ENCODE data around the gene XPNPEP3.

The XPNPEP3 gene

DNA sequence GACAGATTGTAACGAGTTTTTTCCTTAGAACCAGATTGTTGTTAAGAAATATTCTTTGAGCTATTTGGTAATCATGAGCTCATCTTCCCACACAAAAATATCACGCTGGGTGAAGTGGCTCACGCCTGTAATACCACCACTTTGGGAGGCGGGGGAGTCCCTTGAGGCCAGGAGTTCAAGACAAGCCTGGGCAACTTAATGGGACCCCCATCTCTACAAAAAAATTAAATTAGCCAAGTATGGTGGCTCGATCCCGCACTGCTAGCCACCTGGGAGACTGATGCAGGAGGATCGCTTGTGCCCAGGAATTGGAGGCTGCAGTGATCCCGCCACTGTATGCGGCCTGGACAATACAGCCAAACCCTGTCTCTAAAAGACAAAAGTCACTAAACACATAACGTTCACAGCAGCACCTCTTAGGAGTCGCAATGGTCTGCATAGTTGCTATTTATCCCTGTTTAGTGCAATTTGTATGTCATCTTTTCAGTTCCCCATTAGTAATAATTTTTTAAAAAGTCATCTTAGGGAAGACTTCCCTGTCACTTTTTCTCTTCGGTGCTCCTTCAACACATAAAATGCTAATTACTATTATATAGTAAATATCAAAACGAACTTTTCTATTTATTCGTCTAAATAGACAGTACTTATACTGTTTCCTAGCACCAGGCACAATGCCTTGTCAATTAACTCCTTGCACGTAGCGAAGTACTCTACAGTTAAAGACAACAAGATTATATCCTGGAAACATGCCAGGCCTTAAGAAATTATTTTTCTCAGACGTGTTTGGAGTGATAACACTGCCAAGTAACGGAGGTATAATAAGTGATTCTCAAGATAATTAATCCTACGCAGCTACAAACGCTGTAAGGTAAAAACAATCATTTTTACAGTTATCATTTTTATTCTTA is 1.6 kb upstream of the XPNPEP3 start (continued):
- TF ChIP-seq, protein P1, sequence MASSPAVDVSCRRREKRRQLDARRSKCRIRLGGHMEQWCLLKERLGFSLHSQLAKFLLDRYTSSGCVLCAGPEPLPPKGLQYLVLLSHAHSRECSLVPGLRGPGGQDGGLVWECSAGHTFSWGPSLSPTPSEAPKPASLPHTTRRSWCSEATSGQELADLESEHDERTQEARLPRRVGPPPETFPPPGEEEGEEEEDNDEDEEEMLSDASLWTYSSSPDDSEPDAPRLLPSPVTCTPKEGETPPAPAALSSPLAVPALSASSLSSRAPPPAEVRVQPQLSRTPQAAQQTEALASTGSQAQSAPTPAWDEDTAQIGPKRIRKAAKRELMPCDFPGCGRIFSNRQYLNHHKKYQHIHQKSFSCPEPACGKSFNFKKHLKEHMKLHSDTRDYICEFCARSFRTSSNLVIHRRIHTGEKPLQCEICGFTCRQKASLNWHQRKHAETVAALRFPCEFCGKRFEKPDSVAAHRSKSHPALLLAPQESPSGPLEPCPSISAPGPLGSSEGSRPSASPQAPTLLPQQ (tag by site-specific recombination; IDR thresholded peaks at IDR 0.05), result peak; percentile 19; the same call in 1 of the 2 replicates
- no peak for TF ChIP-seq ZNF354C (tag by site-specific recombination; IDR thresholded peaks at IDR 0.05; ENCODE audit: borderline replicate concordance, low read depth)
- no peak for TF ChIP-seq ZNF19 (tag by site-specific recombination; IDR thresholded peaks at IDR 0.05; ENCODE audit: low read depth)
- no peak for TF ChIP-seq ZNF175 (tag by site-specific recombination; IDR thresholded peaks at IDR 0.05)
- TF ChIP-seq ZNF585B (tag by site-specific recombination; IDR thresholded peaks at IDR 0.05), result no peak
- peak; percentile 50; the same call in 1 of the 2 replicates for TF ChIP-seq ZBTB21 (tag by site-specific recombination; IDR thresholded peaks at IDR 0.05)
- TF ChIP-seq ZFHX2 (tag by site-specific recombination; conservative IDR thresholded peaks at IDR 0.05), result peak; percentile 74
- TF ChIP-seq SCRT2 (tag by site-specific recombination; IDR thresholded peaks at IDR 0.05), result no peak
- no peak for TF ChIP-seq MEIS1 (CRISPR knock-in tag; IDR thresholded peaks at IDR 0.05; ENCODE audit: borderline replicate concordance)
- peak; percentile 35; the same call in 1 of the 2 replicates for TF ChIP-seq ZBTB17 (tag by site-specific recombination; IDR thresholded peaks at IDR 0.05)
- TF ChIP-seq SP7 (tag by site-specific recombination; IDR thresholded peaks at IDR 0.05), result 0 out of 2 replicates have a peak, but pooled peaks have one; percentile 15
- no peak for TF ChIP-seq ZNF555 (tag by site-specific recombination; conservative IDR thresholded peaks at IDR 0.05)
- TF ChIP-seq ZNF426 (tag by site-specific recombination; IDR thresholded peaks at IDR 0.05), result no peak
- TF ChIP-seq, protein P2, sequence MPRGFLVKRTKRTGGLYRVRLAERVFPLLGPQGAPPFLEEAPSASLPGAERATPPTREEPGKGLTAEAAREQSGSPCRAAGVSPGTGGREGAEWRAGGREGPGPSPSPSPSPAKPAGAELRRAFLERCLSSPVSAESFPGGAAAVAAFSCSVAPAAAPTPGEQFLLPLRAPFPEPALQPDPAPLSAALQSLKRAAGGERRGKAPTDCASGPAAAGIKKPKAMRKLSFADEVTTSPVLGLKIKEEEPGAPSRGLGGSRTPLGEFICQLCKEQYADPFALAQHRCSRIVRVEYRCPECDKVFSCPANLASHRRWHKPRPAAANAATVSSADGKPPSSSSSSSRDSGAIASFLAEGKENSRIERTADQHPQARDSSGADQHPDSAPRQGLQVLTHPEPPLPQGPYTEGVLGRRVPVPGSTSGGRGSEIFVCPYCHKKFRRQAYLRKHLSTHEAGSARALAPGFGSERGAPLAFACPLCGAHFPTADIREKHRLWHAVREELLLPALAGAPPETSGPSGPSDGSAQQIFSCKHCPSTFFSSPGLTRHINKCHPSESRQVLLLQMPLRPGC (tag by site-specific recombination; IDR thresholded peaks at IDR 0.05), result no peak
- TF ChIP-seq ZNF621 (tag by site-specific recombination; IDR thresholded peaks at IDR 0.05), result no peak
- TF ChIP-seq ZNF157 (tag by site-specific recombination; IDR thresholded peaks at IDR 0.05), result no peak
- TF ChIP-seq ZNF211 (tag by site-specific recombination; IDR thresholded peaks at IDR 0.05; ENCODE audit: low read depth), result no peak
- TF ChIP-seq ZSCAN30 (tag by site-specific recombination; IDR thresholded peaks at IDR 0.05), result 0 out of 2 replicates have a peak, but pooled peaks have one; percentile 19
- TF ChIP-seq, protein P3, sequence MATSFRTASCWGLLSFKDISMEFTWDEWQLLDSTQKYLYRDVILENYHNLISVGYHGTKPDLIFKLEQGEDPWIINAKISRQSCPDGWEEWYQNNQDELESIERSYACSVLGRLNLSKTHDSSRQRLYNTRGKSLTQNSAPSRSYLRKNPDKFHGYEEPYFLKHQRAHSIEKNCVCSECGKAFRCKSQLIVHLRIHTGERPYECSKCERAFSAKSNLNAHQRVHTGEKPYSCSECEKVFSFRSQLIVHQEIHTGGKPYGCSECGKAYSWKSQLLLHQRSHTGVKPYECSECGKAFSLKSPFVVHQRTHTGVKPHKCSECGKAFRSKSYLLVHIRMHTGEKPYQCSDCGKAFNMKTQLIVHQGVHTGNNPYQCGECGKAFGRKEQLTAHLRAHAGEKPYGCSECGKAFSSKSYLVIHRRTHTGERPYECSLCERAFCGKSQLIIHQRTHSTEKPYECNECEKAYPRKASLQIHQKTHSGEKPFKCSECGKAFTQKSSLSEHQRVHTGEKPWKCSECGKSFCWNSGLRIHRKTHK (tag by site-specific recombination; IDR thresholded peaks at IDR 0.05), result no peak
- TF ChIP-seq RBAK (tag by site-specific recombination; IDR thresholded peaks at IDR 0.05), result no peak
- no peak for TF ChIP-seq ZNF391 (tag by site-specific recombination; IDR thresholded peaks at IDR 0.05; ENCODE audit: borderline replicate concordance, low read depth)
- TF ChIP-seq, protein P4, sequence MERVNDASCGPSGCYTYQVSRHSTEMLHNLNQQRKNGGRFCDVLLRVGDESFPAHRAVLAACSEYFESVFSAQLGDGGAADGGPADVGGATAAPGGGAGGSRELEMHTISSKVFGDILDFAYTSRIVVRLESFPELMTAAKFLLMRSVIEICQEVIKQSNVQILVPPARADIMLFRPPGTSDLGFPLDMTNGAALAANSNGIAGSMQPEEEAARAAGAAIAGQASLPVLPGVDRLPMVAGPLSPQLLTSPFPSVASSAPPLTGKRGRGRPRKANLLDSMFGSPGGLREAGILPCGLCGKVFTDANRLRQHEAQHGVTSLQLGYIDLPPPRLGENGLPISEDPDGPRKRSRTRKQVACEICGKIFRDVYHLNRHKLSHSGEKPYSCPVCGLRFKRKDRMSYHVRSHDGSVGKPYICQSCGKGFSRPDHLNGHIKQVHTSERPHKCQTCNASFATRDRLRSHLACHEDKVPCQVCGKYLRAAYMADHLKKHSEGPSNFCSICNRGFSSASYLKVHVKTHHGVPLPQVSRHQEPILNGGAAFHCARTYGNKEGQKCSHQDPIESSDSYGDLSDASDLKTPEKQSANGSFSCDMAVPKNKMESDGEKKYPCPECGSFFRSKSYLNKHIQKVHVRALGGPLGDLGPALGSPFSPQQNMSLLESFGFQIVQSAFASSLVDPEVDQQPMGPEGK (tag by site-specific recombination; IDR thresholded peaks at IDR 0.05), result peak; percentile 44; the same call in 1 of the 2 replicates
- TF ChIP-seq, protein P5, sequence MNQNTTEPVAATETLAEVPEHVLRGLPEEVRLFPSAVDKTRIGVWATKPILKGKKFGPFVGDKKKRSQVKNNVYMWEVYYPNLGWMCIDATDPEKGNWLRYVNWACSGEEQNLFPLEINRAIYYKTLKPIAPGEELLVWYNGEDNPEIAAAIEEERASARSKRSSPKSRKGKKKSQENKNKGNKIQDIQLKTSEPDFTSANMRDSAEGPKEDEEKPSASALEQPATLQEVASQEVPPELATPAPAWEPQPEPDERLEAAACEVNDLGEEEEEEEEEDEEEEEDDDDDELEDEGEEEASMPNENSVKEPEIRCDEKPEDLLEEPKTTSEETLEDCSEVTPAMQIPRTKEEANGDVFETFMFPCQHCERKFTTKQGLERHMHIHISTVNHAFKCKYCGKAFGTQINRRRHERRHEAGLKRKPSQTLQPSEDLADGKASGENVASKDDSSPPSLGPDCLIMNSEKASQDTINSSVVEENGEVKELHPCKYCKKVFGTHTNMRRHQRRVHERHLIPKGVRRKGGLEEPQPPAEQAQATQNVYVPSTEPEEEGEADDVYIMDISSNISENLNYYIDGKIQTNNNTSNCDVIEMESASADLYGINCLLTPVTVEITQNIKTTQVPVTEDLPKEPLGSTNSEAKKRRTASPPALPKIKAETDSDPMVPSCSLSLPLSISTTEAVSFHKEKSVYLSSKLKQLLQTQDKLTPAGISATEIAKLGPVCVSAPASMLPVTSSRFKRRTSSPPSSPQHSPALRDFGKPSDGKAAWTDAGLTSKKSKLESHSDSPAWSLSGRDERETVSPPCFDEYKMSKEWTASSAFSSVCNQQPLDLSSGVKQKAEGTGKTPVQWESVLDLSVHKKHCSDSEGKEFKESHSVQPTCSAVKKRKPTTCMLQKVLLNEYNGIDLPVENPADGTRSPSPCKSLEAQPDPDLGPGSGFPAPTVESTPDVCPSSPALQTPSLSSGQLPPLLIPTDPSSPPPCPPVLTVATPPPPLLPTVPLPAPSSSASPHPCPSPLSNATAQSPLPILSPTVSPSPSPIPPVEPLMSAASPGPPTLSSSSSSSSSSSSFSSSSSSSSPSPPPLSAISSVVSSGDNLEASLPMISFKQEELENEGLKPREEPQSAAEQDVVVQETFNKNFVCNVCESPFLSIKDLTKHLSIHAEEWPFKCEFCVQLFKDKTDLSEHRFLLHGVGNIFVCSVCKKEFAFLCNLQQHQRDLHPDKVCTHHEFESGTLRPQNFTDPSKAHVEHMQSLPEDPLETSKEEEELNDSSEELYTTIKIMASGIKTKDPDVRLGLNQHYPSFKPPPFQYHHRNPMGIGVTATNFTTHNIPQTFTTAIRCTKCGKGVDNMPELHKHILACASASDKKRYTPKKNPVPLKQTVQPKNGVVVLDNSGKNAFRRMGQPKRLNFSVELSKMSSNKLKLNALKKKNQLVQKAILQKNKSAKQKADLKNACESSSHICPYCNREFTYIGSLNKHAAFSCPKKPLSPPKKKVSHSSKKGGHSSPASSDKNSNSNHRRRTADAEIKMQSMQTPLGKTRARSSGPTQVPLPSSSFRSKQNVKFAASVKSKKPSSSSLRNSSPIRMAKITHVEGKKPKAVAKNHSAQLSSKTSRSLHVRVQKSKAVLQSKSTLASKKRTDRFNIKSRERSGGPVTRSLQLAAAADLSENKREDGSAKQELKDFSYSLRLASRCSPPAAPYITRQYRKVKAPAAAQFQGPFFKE (tag by site-specific recombination; IDR thresholded peaks at IDR 0.05; ENCODE audit: borderline replicate concordance), result no peak
- TF ChIP-seq KLF9 (tag by site-specific recombination; IDR thresholded peaks at IDR 0.05; ENCODE audit: low read depth), result no peak
